Ascending aorta (tissue), 2 donors: ENCODE measurements around the gene SLC22A9. TPM values are rescaled to one million over a fixed set of nuclear protein-coding genes. Genes with fewer than 3 reads are reported as not detected.
"Not testable (repeated sequence)": the region's sequence is repeated elsewhere in the genome, so short reads cannot be mapped to it uniquely, and the experiment has no call there.

ENCODE experiments used
- DNase-seq, 2 donors: peaks; one replicate each; pipeline ENCODE4 v3.0.0-alpha.2; 2019; ENCODE audit warnings: low spot score in 2 of 2
- H3K27ac ChIP-seq, 2 donors: fragments of 200-600 bp; sonication (generic); one replicate each; pipeline ENCODE4 v1.5.1; 2016 to 2017; ENCODE audit warnings: mild to moderate bottlenecking in 1 of 2
- H3K27me3 ChIP-seq: fragments of 200-600 bp; sonication (generic); one replicate; pipeline ENCODE4 v1.5.1; 2017
- H3K36me3 ChIP-seq, 2 donors: fragments of 200-600 bp; sonication (generic); one replicate each; pipeline ENCODE4 v1.5.1; 2016
- H3K4me1 ChIP-seq, 2 donors: fragments of 200-600 bp; sonication (generic); one replicate each; pipeline ENCODE4 v1.5.1; 2016 to 2017; ENCODE audit warnings: mild to moderate bottlenecking in 1 of 2
- H3K4me3 ChIP-seq, 2 donors: fragments of 200-600 bp; sonication (generic); one replicate each; pipeline ENCODE4 v1.5.1; 2016 to 2017; ENCODE audit warnings: mild to moderate bottlenecking in 1 of 2
- H3K9me3 ChIP-seq, 2 donors: fragments of 200-600 bp; sonication (generic); one replicate each; pipeline ENCODE4 v1.5.1; 2016
- CTCF ChIP-seq, 3 experiments: fragments of 200-600 bp in 2 of 3; fragments of 450-650 bp in 1 of 3; sonication (generic) in 2 of 3; IDR thresholded peaks; one replicate each; pipeline ENCODE4 v1.5.1; 2016 to 2019; ENCODE audit warnings: antibody characterized with exemption in 3 of 3, mild to moderate bottlenecking in 1 of 3, moderate library complexity in 1 of 3
- intact Hi-C: fragments of 100-400 bp; cut with DNase I; formaldehyde crosslinking; loops from one replicate; pipeline ENCODE4 v1.15.1; 2023
- total RNA-seq: library from RNA; depleted of rRNA; stranded (reverse); fragments of >200 nt; gene quantifications from one replicate; pipeline ENCODE4 v1.1.0, GENCODE V29; 2016

Gene SLC22A9
- total RNA-seq, 1 donor from 2014 or later: not detected

GRCh38 chr11:63427971-63428508 is 58.5 kb downstream of the SLC22A9 start:
- Histone ChIP-seq H3K36me3 (no peaks in the 10 kb centered on the region), H3K4me3 (no peak overlapping the region), H3K4me1 (no peaks in the 10 kb centered on the region), H3K27me3 (no peaks in the 10 kb centered on the region), H3K9me3 (no peaks in the 10 kb centered on the region), H3K27ac (no peak overlapping the region)
- no peak for DNase-seq
- intact Hi-C loops: no loop called here
- TF ChIP-seq CTCF (IDR thresholded peaks at IDR 0.05): no peak

- H3K36me3 ChIP-seq, H3K9me3 ChIP-seq, H3K4me3 ChIP-seq, DNase-seq, H3K27me3 ChIP-seq, H3K4me1 ChIP-seq, H3K27ac ChIP-seq, intact Hi-C loops: not testable (repeated sequence)
Measured at GRCh38 chr11:63430731-63431130, 61.1 kb downstream of the SLC22A9 start.

- H3K4me3 ChIP-seq, H3K27me3 ChIP-seq, intact Hi-C loops, H3K36me3 ChIP-seq, H3K27ac ChIP-seq, DNase-seq, H3K4me1 ChIP-seq, H3K9me3 ChIP-seq: not testable (repeated sequence)
Measured at GRCh38 chr11:63435351-63435750, 65.8 kb downstream of the SLC22A9 start.

- H3K27me3 ChIP-seq, H3K36me3 ChIP-seq, DNase-seq, H3K4me3 ChIP-seq, H3K9me3 ChIP-seq, H3K27ac ChIP-seq, intact Hi-C loops, H3K4me1 ChIP-seq: not testable (repeated sequence)
Measured at GRCh38 chr11:63435831-63436230, 66.2 kb downstream of the SLC22A9 start.

GRCh38 chr11:63443714-63444113 is 74.1 kb downstream of the SLC22A9 start:
- intact Hi-C loops: no loop called here
- no peak for TF ChIP-seq CTCF (IDR thresholded peaks at IDR 0.05)
- Histone ChIP-seq H3K9me3 (no peaks in the 10 kb centered on the region), H3K4me3 (no peak overlapping the region), H3K27ac (no peak overlapping the region), H3K4me1 (no peaks in the 10 kb centered on the region), H3K36me3 (no peaks in the 10 kb centered on the region), H3K27me3 (no peaks in the 10 kb centered on the region)
- no peak for DNase-seq

GRCh38 chr11:63444160-63444559 is 74.6 kb downstream of the SLC22A9 start:
- Histone ChIP-seq H3K27ac (no peak overlapping the region), H3K9me3 (no peaks in the 10 kb centered on the region), H3K36me3 (no peaks in the 10 kb centered on the region), H3K4me3 (no peak overlapping the region), H3K27me3 (no peaks in the 10 kb centered on the region), H3K4me1 (no peaks in the 10 kb centered on the region)
- intact Hi-C loops: no loop called here
- DNase-seq: no peak
- no peak for TF ChIP-seq CTCF (IDR thresholded peaks at IDR 0.05)

GRCh38 chr11:63445118-63445517 is 75.5 kb downstream of the SLC22A9 start:
- H3K27me3 ChIP-seq: no peaks in the 10 kb centered on the region
- no peaks in the 10 kb centered on the region for H3K4me1 ChIP-seq
- H3K27ac ChIP-seq: no peak overlapping the region
- no peaks in the 10 kb centered on the region for H3K9me3 ChIP-seq
- TF ChIP-seq CTCF (IDR thresholded peaks at IDR 0.05): no peak
- no peak overlapping the region for H3K4me3 ChIP-seq
- DNase-seq: no peak
- no peaks in the 10 kb centered on the region for H3K36me3 ChIP-seq
- intact Hi-C loops: no loop called here
